Breast epithelium (tissue), 4 donors: ENCODE results near the gene NRXN3. TPM values are rescaled to one million over a fixed set of nuclear protein-coding genes. Genes with fewer than 3 reads are reported as not detected.

ENCODE experiments used
- DNase-seq, 2 donors: peaks; one replicate each; pipeline ENCODE4 v3.0.0-alpha.2; 2019; ENCODE audit warnings: low spot score in 2 of 2
- H3K27ac ChIP-seq, 2 donors: fragments of 200-600 bp; sonication (generic) in 1 of 2; one replicate each; pipeline ENCODE4 v1.5.1; 2016 to 2019; ENCODE audit warnings: mild to moderate bottlenecking in 1 of 2
- H3K27me3 ChIP-seq, 2 donors: fragments of 200-600 bp; sonication (generic) in 1 of 2; one replicate each; pipeline versions ENCODE4 v1.5.1 to v1.6.0; 2017 to 2019; ENCODE audit warnings: control low read depth in 1 of 2, mild to moderate bottlenecking in 1 of 2
- H3K36me3 ChIP-seq: fragments of 200-600 bp; one replicate; pipeline ENCODE4 v1.5.1; 2019
- H3K4me1 ChIP-seq, 2 donors: fragments of 200-600 bp; sonication (generic); one replicate each; pipeline ENCODE4 v1.5.1; 2016 to 2019; ENCODE audit warnings: control low read depth in 1 of 2
- H3K4me3 ChIP-seq, 3 donors: fragments of 200-600 bp; sonication (generic); 1 replicate in 2 of 3; 2 replicates in 1 of 3; pipeline ENCODE4 v1.5.1; 2016 to 2019; ENCODE audit warnings: mild to moderate bottlenecking in 3 of 3, moderate library complexity in 2 of 3
- H3K9me3 ChIP-seq, 2 donors: fragments of 200-600 bp; sonication (generic) in 1 of 2; one replicate each; pipeline ENCODE4 v1.5.1; 2016 to 2019; ENCODE audit warnings: control low read depth in 1 of 2
- CTCF ChIP-seq, 3 donors: fragments of 450-650 bp; IDR thresholded peaks; one replicate each; pipeline ENCODE4 v1.5.1; 2016 to 2017; ENCODE audit warnings: antibody characterized with exemption in 3 of 3, mild to moderate bottlenecking in 3 of 3, moderate library complexity in 3 of 3
- POLR2A ChIP-seq: fragments of 450-650 bp; IDR thresholded peaks from one replicate; pipeline ENCODE4 v1.6.1; 2016; ENCODE audit warnings: antibody characterized with exemption, mild to moderate bottlenecking, moderate library complexity
- POLR2AphosphoS5 ChIP-seq, 3 donors: sonication (generic); formaldehyde crosslinking; IDR thresholded peaks; one replicate each; pipeline ENCODE4 v1.6.1; 2017; ENCODE audit warnings: antibody characterized with exemption in 3 of 3
- intact Hi-C: fragments of 100-400 bp; cut with DNase I; formaldehyde crosslinking; loops from one replicate; pipeline ENCODE4 v1.15.1; 2023; ENCODE audit warnings: low total_unique reads
- total RNA-seq, 3 donors: library from RNA; depleted of rRNA; stranded (reverse); fragments of >200 nt; gene quantifications; one replicate each; pipeline ENCODE4 v1.1.0, GENCODE V29; 2016

NRXN3 gene
- total RNA-seq, 3 donors from 2014 or later: 2.9 to 3.6 (median 3.5) TPM

GRCh38 chr14:79896009-79896408 is 1725.8 kb downstream of the NRXN3 start:
- DNase-seq: no peak
- H3K4me3 ChIP-seq: no peak overlapping the region

GRCh38 chr14:79899610-79900009 is 1729.4 kb downstream of the NRXN3 start:
- DNase-seq: no peak
- TF ChIP-seq POLR2A: no peak
- no peak for TF ChIP-seq CTCF (IDR thresholded peaks at IDR 0.05)
- TF ChIP-seq POLR2AphosphoS5 (IDR thresholded peaks at IDR 0.05): no peak
- H3K27me3 ChIP-seq: no peaks in the 10 kb centered on the region
- H3K9me3 ChIP-seq: no peaks in the 10 kb centered on the region
- H3K27ac ChIP-seq: no peak overlapping the region
- no peaks in the 10 kb centered on the region for H3K4me1 ChIP-seq
- H3K4me3 ChIP-seq: no peak overlapping the region
- intact Hi-C loops: no loop called here
- H3K36me3 ChIP-seq: no peaks in the 10 kb centered on the region

More at GRCh38 chr14:79896009-79896408, 1725.8 kb downstream of the NRXN3 start:
- Histone ChIP-seq H3K9me3 (no peaks in the 10 kb centered on the region), H3K36me3 (no peaks in the 10 kb centered on the region), H3K4me1 (no peaks in the 10 kb centered on the region), H3K27ac (no peak overlapping the region), H3K27me3 (no peaks in the 10 kb centered on the region)
- intact Hi-C loops: no loop called here
- TF ChIP-seq CTCF (IDR thresholded peaks at IDR 0.05): no peak
- no peak for TF ChIP-seq POLR2AphosphoS5 (IDR thresholded peaks at IDR 0.05)
- TF ChIP-seq POLR2A: no peak

- intact Hi-C loops: no loop called here
- H3K4me3 ChIP-seq: no peak overlapping the region
- no peaks in the 10 kb centered on the region for H3K9me3 ChIP-seq
- TF ChIP-seq POLR2A: no peak
- TF ChIP-seq POLR2AphosphoS5 (IDR thresholded peaks at IDR 0.05): no peak
- no peak for TF ChIP-seq CTCF (IDR thresholded peaks at IDR 0.05)
- H3K4me1 ChIP-seq: no peaks in the 10 kb centered on the region
- no peaks in the 10 kb centered on the region for H3K36me3 ChIP-seq
- no peak overlapping the region for H3K27ac ChIP-seq
- H3K27me3 ChIP-seq: no peaks in the 10 kb centered on the region
- no peak for DNase-seq
Observed at GRCh38 chr14:79904497-79904896, 1734.3 kb downstream of the NRXN3 start.

GRCh38 chr14:79906994-79907393 is 1736.8 kb downstream of the NRXN3 start:
- no peak for DNase-seq
- Histone ChIP-seq H3K4me3 (no peak overlapping the region), H3K9me3 (no peaks in the 10 kb centered on the region)

GRCh38 chr14:79910086-79910485 is 1739.9 kb downstream of the NRXN3 start:
- no peaks in the 10 kb centered on the region for H3K9me3 ChIP-seq
- no peaks in the 10 kb centered on the region for H3K27me3 ChIP-seq
- no peaks in the 10 kb centered on the region for H3K4me1 ChIP-seq
- H3K4me3 ChIP-seq: no peak overlapping the region
- no peak overlapping the region for H3K27ac ChIP-seq
- intact Hi-C loops: loop anchor here (1.0 kb wide), 1 partner anchor 18 kb away; no protein-coding TSS in a partner anchor
- TF ChIP-seq POLR2A (no peak), CTCF (IDR thresholded peaks at IDR 0.05) (no peak), POLR2AphosphoS5 (IDR thresholded peaks at IDR 0.05) (no peak)
- no peak for DNase-seq
- no peaks in the 10 kb centered on the region for H3K36me3 ChIP-seq

More at GRCh38 chr14:79906994-79907393, 1736.8 kb downstream of the NRXN3 start:
- TF ChIP-seq POLR2A: no peak
- no peak for TF ChIP-seq CTCF (IDR thresholded peaks at IDR 0.05)
- TF ChIP-seq POLR2AphosphoS5 (IDR thresholded peaks at IDR 0.05): no peak
- Histone ChIP-seq H3K27ac (no peak overlapping the region), H3K27me3 (no peaks in the 10 kb centered on the region), H3K4me1 (no peaks in the 10 kb centered on the region), H3K36me3 (no peaks in the 10 kb centered on the region)
- intact Hi-C loops: no loop called here
